ENCODE measurements around the gene HCFC1R1.

HCFC1R1 gene

DNA sequence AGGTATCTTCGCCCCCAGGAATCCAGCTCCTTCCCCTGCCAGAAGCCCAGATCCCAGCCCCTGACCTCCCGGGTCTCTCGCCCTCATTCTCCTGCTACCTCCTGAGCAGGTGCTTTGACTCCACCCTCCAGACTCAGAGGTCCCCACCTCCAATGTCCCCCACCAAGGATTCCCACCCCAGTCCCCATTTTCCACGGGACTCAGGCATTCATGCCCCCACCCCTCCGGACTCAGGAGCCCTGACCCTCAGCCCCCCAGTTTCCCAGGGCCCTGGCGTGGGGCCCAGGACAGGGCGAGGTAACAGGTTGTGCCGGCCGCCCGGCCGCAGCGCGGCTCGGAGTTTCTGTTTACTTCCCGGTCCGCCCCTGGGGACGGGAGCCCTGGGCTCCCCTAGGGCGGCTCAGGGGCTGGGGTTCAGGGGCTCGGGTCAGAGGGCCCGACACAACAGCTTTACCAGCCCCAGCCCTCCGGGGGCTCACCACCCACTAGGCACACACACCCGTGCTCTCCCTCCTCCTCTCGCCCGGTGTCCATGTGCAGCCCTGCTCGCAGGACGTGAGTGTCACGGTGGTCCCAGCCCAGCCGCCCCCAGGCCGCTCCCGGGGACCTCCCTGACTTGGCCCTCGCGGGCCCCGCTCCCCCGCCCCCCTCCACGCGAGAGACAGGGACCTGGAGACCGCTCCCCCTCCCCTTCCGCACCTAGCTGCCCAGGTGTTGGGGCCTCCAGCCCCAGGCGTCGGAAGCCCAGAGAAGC lies 12.4 kb upstream of the HCFC1R1 start:
- no peak for DNase-seq (ENCODE audit: low spot score)

DNA sequence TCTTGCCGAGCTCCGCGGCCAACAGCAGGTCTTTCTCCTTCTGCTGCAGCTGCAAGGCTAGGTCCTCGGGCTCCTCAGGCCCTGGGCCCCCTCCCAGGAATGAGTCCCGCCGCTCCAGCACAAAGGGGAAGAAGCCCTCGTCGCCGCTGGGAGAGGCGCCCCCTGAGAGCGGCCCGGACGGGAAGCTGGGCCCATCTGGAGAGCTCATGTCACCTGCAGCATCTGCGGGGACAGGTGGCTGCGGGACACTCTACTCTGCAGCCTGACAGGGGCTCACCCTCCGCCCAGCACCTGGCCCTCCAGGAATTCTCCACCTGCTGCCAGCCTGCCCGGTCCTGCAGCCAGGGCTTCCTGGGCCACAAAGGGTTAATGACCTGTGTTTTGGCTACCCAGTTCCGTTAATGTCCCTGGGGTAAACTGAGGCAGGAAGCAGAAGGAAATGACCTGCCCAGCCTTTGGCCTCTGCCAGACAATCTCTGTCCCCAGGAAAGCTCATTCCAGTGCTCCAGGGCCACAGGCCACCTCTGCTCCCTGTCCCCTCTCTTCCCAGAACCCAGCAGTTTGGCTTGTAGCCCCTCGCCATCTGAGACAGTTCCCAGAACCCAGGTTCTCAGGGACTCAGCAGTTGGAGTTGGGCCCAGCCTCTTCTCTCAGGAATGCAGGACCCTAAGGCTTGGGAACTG lies 11.7 kb upstream of the HCFC1R1 start:
- no peak for DNase-seq (ENCODE audit: low spot score)

GRCh38 chr16:3032624-3033023 lies 8.9 kb upstream of the HCFC1R1 start:
- no peak for DNase-seq (ENCODE audit: low spot score)

DNA sequence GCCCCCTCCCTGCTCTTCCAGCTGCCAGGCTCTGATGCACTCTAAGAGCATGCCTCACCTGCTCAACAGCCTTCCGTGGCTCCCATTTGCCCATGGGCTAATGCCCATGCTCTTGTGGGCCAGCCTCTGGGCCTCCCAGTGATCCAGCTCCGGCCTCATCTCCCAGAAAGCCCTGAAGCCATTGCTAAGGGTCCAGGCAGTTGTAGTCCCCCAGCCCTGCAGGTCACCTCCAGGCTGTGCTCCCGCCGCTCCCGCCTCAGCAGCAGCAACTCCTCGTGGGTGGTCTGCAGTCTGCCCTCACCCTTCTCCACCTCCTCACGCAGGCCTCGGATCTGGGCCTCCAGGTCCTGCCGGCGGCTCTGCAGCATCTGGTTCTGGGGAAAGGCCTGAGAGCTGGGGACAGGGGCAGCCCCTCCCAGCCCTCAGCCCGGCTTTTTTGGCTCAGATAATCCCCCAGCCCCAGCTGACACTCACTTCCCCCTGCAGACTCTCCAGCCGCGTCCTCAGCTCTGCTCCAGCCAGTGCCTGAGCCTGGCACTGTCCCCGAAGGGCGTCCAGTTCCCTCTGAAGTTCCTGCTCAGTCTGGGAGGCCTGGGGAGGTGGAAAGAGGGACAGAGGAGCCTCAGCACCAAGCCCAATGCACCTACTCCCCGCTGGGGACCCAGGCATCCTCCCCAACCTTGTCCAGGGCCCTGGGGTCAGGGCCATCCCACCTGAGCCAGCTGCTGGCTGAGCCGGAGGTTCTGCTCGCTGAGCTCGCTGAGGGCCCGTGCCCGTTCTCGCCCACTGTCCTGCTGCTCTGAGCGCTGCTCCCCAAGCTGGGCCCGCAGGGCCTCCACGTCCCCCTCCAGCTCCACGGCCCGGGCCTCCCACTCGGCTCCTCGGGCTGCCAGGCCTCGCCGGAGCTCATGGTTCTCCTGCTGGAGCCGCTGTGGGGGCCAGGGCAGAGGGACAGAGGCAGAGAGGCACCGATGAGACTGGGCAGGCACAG lies 6.8 kb upstream of the HCFC1R1 start:
- DNase-seq (ENCODE audit: low spot score) = no peak

GRCh38 chr16:3029491-3030221 lies 5.9 kb upstream of the HCFC1R1 start:
- no peak for DNase-seq (ENCODE audit: low spot score)

DNA sequence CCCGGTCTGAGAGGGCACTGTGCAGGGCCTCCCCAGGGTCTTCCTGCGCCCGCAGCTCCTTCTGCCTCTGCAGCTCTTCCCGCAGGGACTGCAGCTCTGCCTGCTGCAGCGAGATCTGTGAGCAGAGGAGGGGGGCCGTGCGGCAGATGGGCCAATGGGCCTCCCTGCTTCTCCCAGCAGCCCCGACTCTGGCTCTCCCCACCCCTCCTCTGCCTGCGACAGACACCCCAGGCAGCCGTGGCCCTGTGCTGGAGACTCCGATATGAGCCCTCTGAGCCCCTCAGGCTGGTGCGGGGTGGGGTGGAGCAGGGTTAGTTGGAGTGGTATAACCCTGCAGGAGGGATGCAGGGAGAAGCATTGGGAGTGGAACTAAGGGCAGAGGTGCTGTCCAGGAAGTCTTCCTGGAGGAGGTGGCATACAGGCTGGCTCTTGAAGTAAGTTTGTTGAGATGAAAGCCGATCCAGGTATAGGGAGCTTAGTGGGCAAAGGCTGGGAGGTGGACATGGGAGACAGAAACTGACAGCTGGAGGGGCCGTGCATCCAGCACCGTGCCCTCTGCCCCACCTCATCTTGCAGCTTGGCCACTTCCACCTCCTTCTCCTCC lies 5.1 kb upstream of the HCFC1R1 start:
- DNase-seq (ENCODE audit: low spot score) = no peak

- peak; percentile 78 for DNase-seq (ENCODE audit: low spot score)
Observed at GRCh38 chr16:3027983-3028715, 4.4 kb upstream of the HCFC1R1 start.

GRCh38 chr16:3027489-3027795 lies 3.7 kb upstream of the HCFC1R1 start:
- no peak for DNase-seq (ENCODE audit: low spot score)

GRCh38 chr16:3026609-3027488 lies 3.1 kb upstream of the HCFC1R1 start:
- no peak for DNase-seq (ENCODE audit: low spot score)

GRCh38 chr16:3026003-3026378 lies 2.2 kb upstream of the HCFC1R1 start:
- DNase-seq (ENCODE audit: low spot score) = no peak

DNA sequence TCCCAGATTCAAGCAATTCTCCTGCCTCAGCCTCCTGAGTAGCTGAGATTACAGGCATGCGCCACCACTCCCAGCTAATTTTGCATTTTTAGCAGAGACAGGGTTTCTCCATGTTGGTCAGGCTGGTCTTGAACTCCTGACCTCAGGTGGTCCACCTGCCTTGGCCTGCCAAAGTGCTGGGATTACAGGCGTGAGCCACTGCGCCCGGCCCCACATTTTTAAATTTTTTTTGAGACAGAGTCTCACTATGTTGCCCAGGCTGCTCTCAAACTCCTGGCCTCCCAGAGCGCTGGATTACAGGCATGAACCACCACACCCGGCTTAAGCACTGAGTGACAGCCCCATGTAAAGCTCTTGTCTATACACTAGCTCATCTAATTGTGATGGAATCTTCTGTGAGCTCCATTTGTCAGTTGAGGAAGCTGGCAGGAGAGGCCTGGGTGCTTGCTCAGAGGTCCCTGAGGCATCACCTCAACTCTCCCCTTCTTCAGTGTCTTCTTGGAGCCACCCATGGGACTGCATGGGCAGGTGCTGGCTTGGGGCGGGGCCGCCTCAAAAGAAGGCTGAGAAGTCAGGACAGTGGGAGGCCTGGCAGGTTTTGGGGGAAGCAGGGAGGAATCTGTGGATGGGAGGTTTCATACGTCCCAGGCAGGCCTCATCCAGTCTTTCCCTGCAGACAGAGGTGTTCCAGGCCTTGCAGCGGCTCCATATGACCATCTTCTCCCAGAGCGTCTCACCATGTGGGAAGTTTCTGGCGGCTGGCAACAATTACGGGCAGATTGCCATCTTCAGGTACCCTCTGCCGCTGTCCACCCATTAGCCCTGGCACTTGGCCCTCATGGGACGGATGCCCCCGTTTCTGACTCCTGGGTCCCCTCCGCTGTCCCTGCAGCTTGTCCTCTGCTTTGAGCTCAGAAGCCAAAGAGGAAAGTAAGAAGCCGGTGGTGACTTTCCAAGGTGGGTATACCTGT lies 1.6 kb upstream of the HCFC1R1 start:
- no peak for DNase-seq (ENCODE audit: low spot score)

DNA sequence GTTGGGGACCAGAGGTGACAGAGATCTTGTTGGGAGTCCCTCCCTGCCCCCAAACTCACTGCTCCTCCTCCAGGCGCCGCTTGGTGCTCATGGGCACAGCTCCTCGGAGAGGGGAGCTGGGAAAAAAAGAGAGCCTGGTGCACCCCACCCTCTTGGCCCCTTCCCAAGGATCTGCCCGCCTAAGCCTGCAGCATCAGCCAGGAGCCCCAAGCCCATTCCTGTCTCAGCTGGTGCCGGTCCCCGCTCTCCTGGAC lies 400 bp downstream of the HCFC1R1 start:
- DNase-seq (ENCODE audit: low spot score) = peak; percentile 62

GRCh38 chr16:3022684-3023414 lies 893 bp downstream of the HCFC1R1 start:
- no peak for DNase-seq (ENCODE audit: low spot score)

DNA sequence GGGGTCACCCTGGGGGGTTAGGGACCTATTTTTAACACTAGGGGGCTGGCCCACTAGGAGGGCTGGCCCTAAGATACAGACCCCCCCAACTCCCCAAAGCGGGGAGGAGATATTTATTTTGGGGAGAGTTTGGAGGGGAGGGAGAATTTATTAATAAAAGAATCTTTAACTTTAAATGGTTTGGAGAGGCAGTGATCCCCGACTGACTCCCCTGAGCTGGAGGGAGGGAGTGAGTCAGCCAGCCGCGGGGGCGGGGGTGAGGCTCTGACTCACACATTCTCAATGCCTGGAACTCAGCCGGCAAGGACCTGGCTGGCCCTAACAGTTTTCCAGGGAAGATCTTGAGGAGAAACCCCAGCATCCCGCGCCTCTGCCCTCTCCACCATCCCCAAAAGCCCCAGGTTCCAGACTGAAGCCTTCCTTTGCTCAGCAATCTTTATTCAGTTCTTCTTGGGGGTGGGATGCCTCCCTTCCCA lies 1.5 kb downstream of the HCFC1R1 start:
- peak; percentile 64 for DNase-seq (ENCODE audit: low spot score)

DNA sequence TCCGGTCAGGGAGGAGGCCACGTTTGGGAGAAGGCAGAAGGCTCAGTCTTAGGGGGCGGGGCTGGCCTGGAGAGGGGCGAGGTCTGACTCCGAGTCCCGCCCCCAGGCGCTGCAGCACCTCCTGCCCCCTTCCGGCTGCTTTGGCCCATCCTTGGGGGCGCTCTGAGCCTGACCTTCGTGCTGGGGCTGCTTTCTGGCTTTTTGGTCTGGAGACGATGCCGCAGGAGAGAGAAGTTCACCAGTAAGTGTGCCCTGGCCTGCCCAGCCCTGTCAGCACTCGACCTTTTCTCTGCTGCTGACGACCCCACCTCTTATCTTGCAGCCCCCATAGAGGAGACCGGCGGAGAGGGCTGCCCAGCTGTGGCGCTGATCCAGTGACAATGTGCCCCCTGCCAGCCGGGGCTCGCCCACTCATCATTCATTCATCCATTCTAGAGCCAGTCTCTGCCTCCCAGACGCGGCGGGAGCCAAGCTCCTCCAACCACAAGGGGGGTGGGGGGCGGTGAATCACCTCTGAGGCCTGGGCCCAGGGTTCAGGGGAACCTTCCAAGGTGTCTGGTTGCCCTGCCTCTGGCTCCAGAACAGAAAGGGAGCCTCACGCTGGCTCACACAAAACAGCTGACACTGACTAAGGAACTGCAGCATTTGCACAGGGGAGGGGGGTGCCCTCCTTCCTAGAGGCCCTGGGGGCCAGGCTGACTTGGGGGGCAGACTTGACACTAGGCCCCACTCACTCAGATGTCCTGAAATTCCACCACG lies 2.1 kb downstream of the HCFC1R1 start:
- DNase-seq (ENCODE audit: low spot score) = peak; percentile 60

GRCh38 chr16:3020604-3021448 lies 2.9 kb downstream of the HCFC1R1 start:
- DNase-seq (ENCODE audit: low spot score) = peak; percentile 47

Data from Ammon's horn (tissue), 1 donor.